22Rv1 (cell line): ENCODE measurements around the gene TOP3B.

Experiments used
- H3K27ac ChIP-seq: fragments of 450-650 bp; 2 replicates; pipeline ENCODE4 v1.5.1; 2017
- ZFX ChIP-seq: fragments of 450-650 bp; IDR thresholded peaks from 2 replicates; pipeline ENCODE4 v1.6.1; 2017; ENCODE audit warnings: antibody characterized with exemption, borderline replicate concordance
- TF ChIP-seq, protein P1 (sequence below): fragments of 450-650 bp; IDR thresholded peaks from 2 replicates; pipeline ENCODE4 v1.5.1; 2017; ENCODE audit warnings: mild to moderate bottlenecking

Gene TOP3B

DNA sequence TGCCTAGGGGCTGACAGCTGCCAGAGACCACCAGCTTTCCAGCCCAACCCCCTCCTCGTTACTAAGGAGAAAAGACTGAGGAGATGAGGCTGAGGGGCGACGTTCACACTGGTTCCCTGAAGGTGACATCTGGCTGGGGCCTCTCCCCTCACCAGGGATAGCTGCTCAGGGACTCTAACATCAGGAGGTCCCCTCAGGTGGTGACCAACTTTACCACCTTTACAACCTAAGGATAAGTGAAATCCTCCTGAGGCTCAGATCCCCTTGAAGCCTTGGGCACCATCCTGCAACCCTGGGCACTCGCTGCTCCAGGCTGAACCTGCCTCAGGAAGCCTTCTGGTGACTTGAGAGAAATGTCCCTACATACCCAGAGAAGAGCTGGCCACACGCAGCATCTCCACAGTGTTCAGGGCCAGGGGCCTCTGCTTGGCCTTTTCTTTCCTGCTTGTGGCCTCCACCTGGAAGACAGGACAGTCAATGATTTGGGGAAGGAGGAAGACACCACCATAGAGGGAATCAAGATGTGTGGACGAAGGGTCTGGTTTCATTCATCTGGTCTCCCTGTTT, 17.6 kb downstream of the TOP3B start:
- H3K27ac ChIP-seq = no peak overlapping the region
- TF ChIP-seq, protein P1, sequence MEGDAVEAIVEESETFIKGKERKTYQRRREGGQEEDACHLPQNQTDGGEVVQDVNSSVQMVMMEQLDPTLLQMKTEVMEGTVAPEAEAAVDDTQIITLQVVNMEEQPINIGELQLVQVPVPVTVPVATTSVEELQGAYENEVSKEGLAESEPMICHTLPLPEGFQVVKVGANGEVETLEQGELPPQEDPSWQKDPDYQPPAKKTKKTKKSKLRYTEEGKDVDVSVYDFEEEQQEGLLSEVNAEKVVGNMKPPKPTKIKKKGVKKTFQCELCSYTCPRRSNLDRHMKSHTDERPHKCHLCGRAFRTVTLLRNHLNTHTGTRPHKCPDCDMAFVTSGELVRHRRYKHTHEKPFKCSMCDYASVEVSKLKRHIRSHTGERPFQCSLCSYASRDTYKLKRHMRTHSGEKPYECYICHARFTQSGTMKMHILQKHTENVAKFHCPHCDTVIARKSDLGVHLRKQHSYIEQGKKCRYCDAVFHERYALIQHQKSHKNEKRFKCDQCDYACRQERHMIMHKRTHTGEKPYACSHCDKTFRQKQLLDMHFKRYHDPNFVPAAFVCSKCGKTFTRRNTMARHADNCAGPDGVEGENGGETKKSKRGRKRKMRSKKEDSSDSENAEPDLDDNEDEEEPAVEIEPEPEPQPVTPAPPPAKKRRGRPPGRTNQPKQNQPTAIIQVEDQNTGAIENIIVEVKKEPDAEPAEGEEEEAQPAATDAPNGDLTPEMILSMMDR = no peak
- no peak for TF ChIP-seq ZFX

DNA sequence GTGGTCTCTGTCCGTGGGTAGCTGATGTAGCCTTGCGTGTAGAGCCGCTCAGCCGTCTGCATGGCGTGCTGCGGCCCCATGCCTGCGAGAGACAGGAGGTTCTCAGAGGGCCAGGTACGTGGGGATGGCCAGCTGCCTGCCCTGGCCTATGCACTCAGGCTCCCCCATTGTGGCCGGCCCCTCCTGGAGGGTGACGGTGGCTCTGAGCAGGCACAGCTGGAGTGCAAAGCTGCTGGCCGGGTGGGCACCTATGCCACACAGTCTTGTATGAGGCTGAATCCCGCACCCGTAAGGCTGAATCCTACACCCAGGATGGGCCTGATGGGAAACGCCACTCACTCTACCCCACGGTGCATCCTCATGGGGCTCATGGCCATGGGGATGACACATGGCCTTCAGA, 18.4 kb downstream of the TOP3B start:
- H3K27ac ChIP-seq = no peak overlapping the region
- TF ChIP-seq, protein P1 = no peak
- TF ChIP-seq ZFX = no peak

DNA sequence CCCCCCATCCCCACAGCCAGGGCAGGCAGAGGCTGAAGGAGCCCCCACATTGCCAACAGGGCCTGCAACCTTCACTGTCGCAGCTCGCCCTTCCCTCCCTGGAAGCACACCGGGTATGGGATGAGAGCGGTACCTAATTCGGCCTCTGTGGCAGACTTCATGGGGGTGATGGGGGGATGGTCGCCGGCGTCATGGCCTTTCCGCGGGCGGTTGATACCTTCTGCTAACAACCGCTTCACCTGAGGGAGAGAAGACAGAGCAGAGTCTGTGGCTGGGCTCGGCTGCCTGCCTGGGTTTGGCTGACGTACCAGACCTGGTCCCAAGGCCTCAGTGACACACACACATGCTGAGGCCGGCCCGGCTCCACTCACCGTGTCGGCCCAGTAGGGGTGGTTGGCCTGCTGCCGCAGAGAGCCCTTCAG, 18.8 kb downstream of the TOP3B start:
- TF ChIP-seq, protein P1 = no peak
- no peak for TF ChIP-seq ZFX
- no peak overlapping the region for H3K27ac ChIP-seq

DNA sequence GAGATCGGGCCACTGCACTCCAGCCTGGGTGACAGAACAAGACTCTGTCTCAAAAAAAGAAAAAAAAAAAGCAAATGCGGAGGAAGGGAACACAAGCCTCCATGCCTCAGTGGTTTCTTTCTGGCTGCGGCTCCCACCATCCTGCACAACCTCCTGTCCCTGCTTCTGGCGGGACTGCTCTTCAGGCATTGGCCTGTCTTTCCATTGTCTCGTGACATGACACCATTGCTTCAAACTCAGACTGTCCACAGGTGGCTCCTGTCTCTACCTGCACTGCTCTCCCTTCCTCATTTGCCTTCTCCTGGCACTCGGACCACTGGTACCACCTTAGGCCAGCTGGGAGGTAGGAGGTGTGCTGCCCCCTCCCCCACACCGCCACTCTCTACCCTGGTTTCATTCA, 19.3 kb downstream of the TOP3B start:
- no peak overlapping the region for H3K27ac ChIP-seq
- TF ChIP-seq, protein P1 = no peak
- no peak for TF ChIP-seq ZFX

DNA sequence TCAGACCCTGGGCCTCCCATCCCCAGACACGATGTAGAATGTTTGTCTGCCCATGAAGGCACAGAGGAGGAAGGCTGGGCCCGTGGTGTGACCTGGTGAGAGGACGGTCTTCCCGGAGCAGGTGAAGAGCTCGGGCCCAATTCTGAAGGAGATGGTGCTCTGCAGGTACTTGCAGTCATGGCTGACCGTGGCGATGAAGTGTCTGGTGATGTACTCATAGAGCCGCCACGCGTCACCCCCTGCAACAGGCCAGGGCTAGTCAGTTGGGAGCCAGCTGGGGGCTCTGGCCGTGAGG, 20.0 kb downstream of the TOP3B start:
- no peak for TF ChIP-seq ZFX
- H3K27ac ChIP-seq = no peak overlapping the region

DNA sequence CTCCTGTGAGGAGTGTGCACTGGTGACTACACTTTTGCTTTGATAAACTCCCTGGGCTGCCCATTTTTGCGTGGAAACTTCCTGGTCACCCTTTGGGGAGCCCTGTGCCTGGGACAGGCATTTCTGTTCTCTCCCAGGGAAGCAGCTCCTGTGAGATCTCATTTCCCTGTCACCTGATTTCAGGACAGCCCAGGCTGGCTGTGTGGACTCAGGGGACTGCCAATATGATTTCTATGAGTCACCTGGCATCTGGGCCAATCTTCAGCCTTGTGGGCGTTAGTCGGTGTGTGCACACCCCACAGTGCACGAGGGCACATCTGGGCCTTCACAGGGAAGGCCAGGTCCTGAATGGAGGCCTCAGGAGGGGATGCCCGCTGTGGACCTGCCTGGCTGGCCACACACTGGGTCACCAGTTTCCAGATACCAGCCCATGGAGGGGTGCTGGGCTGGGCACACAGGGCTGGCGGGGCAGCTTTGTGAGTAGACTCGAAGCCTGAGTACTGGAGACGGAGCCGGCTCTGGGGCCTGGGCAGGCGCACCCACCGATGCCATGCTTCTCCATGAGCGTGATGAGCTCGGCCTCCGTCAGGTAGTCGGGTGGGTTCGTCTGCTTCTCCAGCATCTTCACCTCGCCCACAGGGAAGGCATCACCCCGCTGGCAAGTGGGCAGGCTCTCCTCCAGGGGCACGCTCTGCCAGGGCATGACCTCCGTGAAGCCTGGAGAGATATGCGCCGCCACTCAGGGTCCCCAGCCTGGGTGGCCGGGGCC, 20.5 kb downstream of the TOP3B start:
- no peak overlapping the region for H3K27ac ChIP-seq
- TF ChIP-seq, protein P1 = no peak
- no peak for TF ChIP-seq ZFX

DNA sequence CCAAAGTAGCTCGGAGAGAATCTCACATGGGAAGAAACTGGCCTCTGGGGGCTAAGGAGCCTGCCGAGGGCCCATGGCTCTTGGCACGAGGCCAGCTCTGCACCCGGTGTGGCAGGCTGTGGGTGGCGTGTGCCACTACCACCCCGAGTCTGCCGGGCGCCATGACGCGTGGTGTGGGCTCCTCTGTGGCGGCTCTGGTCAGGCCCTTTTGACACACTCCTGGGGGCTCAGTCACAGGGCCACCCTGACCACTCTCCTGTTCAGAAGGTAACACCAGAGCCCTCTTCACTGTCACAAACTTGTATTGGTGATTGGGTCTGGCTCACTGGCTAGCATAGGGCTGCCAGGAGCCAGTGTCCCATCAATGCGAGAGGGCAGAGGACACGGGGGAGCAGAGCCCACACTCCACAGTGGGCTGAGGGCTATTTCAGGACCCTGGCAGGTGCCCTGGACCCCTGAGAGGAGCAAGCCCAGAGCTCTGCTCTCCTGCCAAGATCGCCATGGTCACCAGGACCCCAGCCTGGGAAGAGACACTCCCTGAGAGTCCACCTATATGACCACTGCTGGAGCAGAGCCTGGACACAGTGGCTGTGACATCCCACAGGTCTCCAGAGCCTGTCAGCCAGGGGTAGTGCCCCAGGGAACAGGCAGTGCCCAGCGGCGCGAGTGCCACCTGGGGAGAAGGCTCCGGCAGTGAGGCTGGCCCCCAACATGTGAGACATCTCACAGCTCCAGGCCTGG, 21.3 kb downstream of the TOP3B start:
- TF ChIP-seq ZFX = no peak
- no peak overlapping the region for H3K27ac ChIP-seq
